ENCODE results near the gene PPP6R1. TPM values are rescaled to one million over a fixed set of nuclear protein-coding genes. Genes with fewer than 3 reads are reported as not detected.

PPP6R1 gene, protein sequence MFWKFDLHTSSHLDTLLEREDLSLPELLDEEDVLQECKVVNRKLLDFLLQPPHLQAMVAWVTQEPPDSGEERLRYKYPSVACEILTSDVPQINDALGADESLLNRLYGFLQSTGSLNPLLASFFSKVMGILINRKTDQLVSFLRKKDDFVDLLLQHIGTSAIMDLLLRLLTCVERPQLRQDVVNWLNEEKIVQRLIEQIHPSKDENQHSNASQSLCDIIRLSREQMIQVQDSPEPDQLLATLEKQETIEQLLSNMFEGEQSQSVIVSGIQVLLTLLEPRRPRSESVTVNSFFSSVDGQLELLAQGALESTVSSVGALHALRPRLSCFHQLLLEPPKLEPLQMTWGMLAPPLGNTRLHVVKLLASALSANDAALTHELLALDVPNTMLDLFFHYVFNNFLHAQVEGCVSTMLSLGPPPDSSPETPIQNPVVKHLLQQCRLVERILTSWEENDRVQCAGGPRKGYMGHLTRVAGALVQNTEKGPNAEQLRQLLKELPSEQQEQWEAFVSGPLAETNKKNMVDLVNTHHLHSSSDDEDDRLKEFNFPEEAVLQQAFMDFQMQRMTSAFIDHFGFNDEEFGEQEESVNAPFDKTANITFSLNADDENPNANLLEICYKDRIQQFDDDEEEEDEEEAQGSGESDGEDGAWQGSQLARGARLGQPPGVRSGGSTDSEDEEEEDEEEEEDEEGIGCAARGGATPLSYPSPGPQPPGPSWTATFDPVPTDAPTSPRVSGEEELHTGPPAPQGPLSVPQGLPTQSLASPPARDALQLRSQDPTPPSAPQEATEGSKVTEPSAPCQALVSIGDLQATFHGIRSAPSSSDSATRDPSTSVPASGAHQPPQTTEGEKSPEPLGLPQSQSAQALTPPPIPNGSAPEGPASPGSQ
- total RNA-seq, result 64.6 and 68.0 TPM in 2 replicates
- 67.2 TPM for polyA plus RNA-seq (2012)

- peak; percentile 100 for DNase-seq (ENCODE audit: low read depth)
These were observed at the start of gene PPP6R1 for GRCh38 chr19:55258828-55259539. PPP6R1 (minus strand) TSS chr19:55259017; CDS start chr19:55247103, 11,914 bp downstream.

- no peak for DNase-seq (ENCODE audit: low read depth)
These were observed 49.5 kb upstream of the PPP6R1 start for GRCh38 chr19:55308281-55308680.

DNA sequence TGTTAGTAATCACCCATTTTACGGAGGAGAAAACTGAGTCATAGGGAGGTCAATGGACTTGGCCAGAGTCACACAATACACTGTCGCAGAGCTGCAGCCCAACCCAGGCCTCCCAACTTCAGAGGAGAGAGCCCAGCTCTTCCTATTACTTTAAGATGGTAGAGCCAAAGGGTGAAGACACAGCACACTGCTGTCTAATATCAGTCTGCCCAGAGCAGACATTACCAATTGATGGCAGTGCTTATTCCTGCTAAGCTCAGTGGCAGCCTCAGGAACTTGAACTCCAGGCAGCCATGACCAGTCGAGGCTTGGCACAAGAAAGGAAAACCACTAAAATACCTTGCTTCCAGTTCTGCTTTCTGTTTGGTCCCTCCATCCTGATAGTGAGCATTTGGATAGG lies 47.9 kb upstream of the PPP6R1 start:
- no peak for DNase-seq (ENCODE audit: low read depth)

DNA sequence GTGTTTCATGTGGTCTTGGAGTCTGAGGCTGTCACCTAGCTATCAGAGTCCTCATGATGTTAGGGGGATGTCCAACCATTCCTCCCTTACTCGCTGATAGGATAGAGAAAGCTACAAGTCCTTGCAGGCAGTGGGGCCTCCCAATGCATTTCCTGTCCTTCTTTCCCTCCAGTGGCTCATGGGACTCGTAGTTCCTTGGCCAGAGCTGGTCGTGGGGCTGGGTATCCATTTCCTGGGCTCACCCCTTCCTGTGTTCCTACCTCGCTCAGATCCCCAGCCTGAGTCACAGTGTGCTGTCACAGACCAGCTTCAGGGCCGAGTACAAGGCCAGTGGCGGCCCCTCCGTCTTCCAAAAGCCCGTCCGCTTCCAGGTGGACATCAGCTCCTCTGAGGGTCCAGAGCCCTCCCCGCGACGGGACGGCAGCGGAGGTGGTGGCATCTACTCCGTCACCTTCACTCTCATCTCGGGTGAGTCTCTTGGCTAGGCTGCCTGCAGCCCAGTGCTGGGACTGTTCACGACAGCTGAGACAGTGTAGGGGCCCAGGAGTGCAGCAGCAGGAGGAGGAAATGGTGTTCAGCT lies 47.3 kb upstream of the PPP6R1 start:
- DNase-seq (ENCODE audit: low read depth), result no peak

- peak; percentile 23 for DNase-seq (ENCODE audit: low read depth)
These were observed 46.7 kb upstream of the PPP6R1 start for GRCh38 chr19:55305491-55305890.

DNA sequence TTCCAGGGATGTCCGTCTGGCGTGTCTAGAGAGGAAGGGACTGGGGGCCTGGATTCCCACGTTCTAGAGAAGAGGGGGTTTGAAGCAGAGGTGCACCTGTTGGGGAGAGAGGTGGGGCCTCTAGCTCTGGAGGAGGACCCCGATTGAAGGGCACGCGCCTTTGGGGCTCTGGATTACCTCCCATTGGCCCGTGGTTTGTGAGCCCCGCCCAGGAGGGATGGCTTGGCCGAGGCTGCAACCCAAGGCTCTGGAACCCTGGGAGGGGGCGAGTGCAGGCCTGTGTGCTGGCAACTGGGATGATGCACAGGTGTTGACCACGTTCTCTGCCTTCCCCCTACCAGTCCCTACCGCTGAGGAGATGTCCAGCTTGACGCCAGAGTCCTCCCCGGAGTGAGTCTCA lies 46.2 kb upstream of the PPP6R1 start:
- no peak for DNase-seq (ENCODE audit: low read depth)

DNA sequence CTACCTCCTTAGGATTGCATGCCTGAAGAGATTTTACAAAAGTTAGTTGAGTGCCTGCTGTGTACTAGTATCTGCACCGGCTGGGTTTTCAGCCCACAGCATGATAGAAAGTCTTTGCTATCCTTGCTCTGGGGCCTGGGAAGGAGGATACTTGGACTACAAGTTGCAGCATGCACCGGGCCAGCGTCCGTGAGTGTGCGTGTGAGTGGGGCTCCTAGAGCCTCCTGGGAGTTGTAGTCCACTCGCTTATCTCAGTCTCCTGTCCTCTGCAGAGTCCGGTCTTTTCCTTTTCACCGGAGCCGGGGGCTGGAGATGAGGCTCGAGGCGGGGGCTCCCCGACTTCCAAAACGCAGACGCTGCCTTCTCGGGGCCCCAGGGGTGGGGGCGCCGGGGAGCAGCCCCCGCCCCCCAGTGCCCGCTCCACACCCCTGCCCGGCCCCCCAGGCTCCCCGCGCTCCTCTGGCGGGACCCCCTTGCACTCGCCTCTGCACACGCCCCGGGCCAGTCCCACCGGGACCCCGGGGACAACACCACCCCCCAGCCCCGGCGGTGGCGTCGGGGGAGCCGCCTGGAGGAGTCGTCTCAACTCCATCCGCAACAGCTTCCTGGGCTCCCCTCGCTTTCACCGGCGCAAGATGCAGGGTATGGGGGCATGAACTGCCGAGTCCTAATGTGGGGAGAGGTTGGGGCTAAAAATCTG lies 45.6 kb upstream of the PPP6R1 start:
- no peak for DNase-seq (ENCODE audit: low read depth)

GRCh38 chr19:55303477-55303876 lies 44.7 kb upstream of the PPP6R1 start:
- DNase-seq (ENCODE audit: low read depth), result no peak

GRCh38 chr19:55302318-55302703 lies 43.5 kb upstream of the PPP6R1 start:
- DNase-seq (ENCODE audit: low read depth), result no peak

- peak; percentile 82 for DNase-seq (ENCODE audit: low read depth)
These were observed 42.9 kb upstream of the PPP6R1 start for GRCh38 chr19:55301459-55302317.

GRCh38 chr19:55300886-55301458 lies 42.2 kb upstream of the PPP6R1 start:
- DNase-seq (ENCODE audit: low read depth), result no peak

GRCh38 chr19:55299991-55300390 lies 41.2 kb upstream of the PPP6R1 start:
- no peak for DNase-seq (ENCODE audit: low read depth)

GRCh38 chr19:55297267-55297666 lies 38.5 kb upstream of the PPP6R1 start:
- DNase-seq (ENCODE audit: low read depth), result no peak

- DNase-seq (ENCODE audit: low read depth), result peak; percentile 15
These were observed 30.4 kb upstream of the PPP6R1 start for GRCh38 chr19:55289117-55289796.

DNA sequence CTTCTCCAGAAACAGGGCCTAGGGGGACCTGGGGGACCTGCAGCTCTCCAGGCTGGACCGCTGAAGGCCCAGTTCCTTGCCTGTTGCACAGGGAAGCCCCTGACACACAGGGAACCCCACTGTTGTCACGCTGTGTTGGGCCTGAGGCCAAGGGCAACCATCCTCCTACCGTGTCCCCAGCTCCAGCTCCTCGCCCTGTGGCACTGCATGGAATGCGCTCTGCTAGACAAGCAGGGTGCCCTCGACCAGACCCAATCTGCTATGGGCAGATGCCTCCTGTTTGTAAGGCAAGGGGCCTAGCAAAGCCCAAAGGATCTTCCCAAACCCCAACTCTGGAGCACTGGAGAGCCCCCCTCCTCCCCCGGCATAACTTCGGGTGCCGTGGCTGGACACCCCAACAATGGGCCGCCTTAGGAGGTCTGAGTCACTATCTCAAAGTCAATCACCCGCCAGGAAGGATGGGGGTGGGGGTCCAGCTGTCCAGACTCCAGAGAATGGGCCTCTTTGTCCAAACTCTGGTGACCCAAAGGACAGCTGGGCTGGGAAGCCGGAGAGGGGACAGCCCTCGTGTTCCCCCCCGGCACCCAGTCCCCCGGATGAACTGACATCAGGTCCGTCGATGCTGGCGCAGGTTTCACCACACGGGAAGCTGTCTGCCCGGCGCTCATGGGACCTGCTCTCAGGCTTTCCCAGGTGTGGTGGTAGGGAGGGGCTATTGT lies 28.7 kb upstream of the PPP6R1 start:
- DNase-seq (ENCODE audit: low read depth), result no peak

DNA sequence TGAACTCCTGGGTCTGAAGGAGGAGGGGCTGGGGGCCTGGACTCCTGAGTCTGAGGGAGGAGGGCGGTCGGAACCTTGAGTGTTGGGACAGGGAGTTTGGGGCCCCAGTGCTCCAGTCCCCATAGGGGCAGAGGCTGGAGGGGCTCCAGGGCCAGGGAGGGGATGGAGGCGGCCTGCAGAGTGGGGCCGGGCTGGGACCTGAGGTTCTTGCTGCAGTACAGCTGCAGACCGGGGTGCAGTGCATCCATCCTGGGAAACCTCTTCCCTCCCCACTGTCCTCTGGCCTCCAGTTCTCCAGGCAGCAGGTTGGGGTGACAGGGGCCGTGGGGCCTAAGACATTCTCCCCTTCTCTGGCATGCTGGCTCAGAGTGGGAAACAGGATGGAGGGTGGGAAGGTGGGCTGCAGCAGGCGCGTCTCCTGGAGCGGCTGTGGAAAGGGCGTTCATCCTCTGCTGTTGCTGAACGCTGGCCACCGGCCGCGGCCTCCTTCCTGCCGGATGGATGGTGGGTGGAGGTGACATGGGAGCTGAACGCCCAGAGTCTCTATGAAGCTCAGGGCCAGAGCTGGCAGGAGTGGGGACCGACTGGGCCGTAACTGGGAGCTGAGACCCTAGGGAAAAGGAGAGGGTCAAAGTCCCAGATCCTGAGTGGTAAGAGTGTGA lies 26.5 kb upstream of the PPP6R1 start:
- DNase-seq (ENCODE audit: low read depth), result no peak

GRCh38 chr19:55284405-55285058 lies 25.7 kb upstream of the PPP6R1 start:
- DNase-seq (ENCODE audit: low read depth), result no peak

Measured in myocyte (in vitro differentiated cells).